NCI-H69 (cell line): ENCODE data around the gene CCL17.
"Not testable (repeated sequence)": the region's sequence is repeated elsewhere in the genome, so short reads cannot be mapped to it uniquely, and the experiment has no call there.

Source experiments
- DNase-seq: peaks from one replicate; lab custom pipeline; 2025; lab: John Stamatoyannopoulos, UW

Gene CCL17

GRCh38 chr16:57396786-57397185, 7.8 kb upstream of the CCL17 start:
- DNase-seq = no peak

- DNase-seq = not testable (repeated sequence)
Measured at GRCh38 chr16:57397493-57397892, 7.1 kb upstream of the CCL17 start.

GRCh38 chr16:57401943-57402640, 2.5 kb upstream of the CCL17 start:
- no peak for DNase-seq

GRCh38 chr16:57405097-57405496, 530 bp downstream of the CCL17 start:
- DNase-seq = no peak

- no peak for DNase-seq
Measured at GRCh38 chr16:57406881-57407280, 2.3 kb downstream of the CCL17 start.

- no peak for DNase-seq
Measured at GRCh38 chr16:57407521-57408353, 3.2 kb downstream of the CCL17 start.

- no peak for DNase-seq
Measured at GRCh38 chr16:57409065-57409464, 4.5 kb downstream of the CCL17 start.

- peak; percentile 33 for DNase-seq
Measured at GRCh38 chr16:57409870-57410587, 5.5 kb downstream of the CCL17 start.

- DNase-seq = peak; percentile 1
Measured at GRCh38 chr16:57411362-57411976, 6.9 kb downstream of the CCL17 start.

GRCh38 chr16:57412584-57412983, 8.0 kb downstream of the CCL17 start:
- DNase-seq = no peak

- no peak for DNase-seq
Measured at GRCh38 chr16:57413301-57413730, 8.7 kb downstream of the CCL17 start.

- DNase-seq = no peak
Measured at GRCh38 chr16:57413733-57414132, 9.2 kb downstream of the CCL17 start.

- no peak for DNase-seq
Measured at GRCh38 chr16:57416084-57416483, 11.5 kb downstream of the CCL17 start.

- no peak for DNase-seq
Measured at GRCh38 chr16:57419506-57419905, 14.9 kb downstream of the CCL17 start.

GRCh38 chr16:57422026-57422944, 17.7 kb downstream of the CCL17 start:
- peak; percentile 70 for DNase-seq

GRCh38 chr16:57423152-57423551, 18.6 kb downstream of the CCL17 start:
- DNase-seq = peak; percentile 7

GRCh38 chr16:57424583-57424982, 20.0 kb downstream of the CCL17 start:
- DNase-seq = no peak

- no peak for DNase-seq
Measured at GRCh38 chr16:57426356-57426755, 21.8 kb downstream of the CCL17 start.

- no peak for DNase-seq
Measured at GRCh38 chr16:57427307-57427706, 22.7 kb downstream of the CCL17 start.

GRCh38 chr16:57427824-57428223, 23.3 kb downstream of the CCL17 start:
- DNase-seq = no peak

- DNase-seq = no peak
Measured at GRCh38 chr16:57430955-57431354, 26.4 kb downstream of the CCL17 start.
